Suprapubic skin (tissue), 4 donors: ENCODE measurements around the gene LGR4. TPM values are rescaled to one million over a fixed set of nuclear protein-coding genes. Genes with fewer than 3 reads are reported as not detected.
"Not testable (repeated sequence)": the region's sequence is repeated elsewhere in the genome, so short reads cannot be mapped to it uniquely, and the experiment has no call there.

ENCODE experiments used
- DNase-seq, 2 donors: peaks; one replicate each; pipeline ENCODE4 v3.0.0-alpha.2; 2019; ENCODE audit warnings: low spot score in 2 of 2
- H3K27ac ChIP-seq: fragments of 200-600 bp; sonication (generic); one replicate; pipeline ENCODE4 v1.5.1; 2019
- H3K27me3 ChIP-seq: fragments of 200-600 bp; sonication (generic); one replicate; pipeline ENCODE4 v1.5.1; 2019
- H3K36me3 ChIP-seq: fragments of 200-600 bp; sonication (generic); one replicate; pipeline ENCODE4 v1.5.1; 2019
- H3K4me1 ChIP-seq: fragments of 200-600 bp; sonication (generic); one replicate; pipeline ENCODE4 v1.5.1; 2019
- H3K4me3 ChIP-seq: fragments of 200-600 bp; sonication (generic); one replicate; pipeline ENCODE4 v1.5.1; 2019; ENCODE audit warnings: mild to moderate bottlenecking
- H3K9me3 ChIP-seq: fragments of 200-600 bp; sonication (generic); one replicate; pipeline ENCODE4 v1.5.1; 2019
- EP300 ChIP-seq: sonication (generic); formaldehyde crosslinking; IDR thresholded peaks from one replicate; pipeline ENCODE4 v1.6.1; 2017; ENCODE audit warnings: antibody characterized with exemption
- POLR2A ChIP-seq, 2 donors: fragments of 450-650 bp; IDR thresholded peaks; one replicate each; pipeline ENCODE4 v1.6.1; 2017; ENCODE audit warnings: antibody characterized with exemption in 2 of 2, mild to moderate bottlenecking in 2 of 2, moderate library complexity in 2 of 2
- POLR2AphosphoS5 ChIP-seq, 3 donors: sonication (generic); formaldehyde crosslinking; IDR thresholded peaks; one replicate each; pipeline ENCODE4 v1.6.1; 2017; ENCODE audit warnings: antibody characterized with exemption in 3 of 3
- WGBS: methylation state at CpG from one replicate; pipeline ENCODE4 v1.1.5; 2018; 5-methylcytosine and 5-hydroxymethylcytosine counted together
- total RNA-seq, 4 donors: library from RNA; depleted of rRNA; stranded (reverse); fragments of >200 nt; gene quantifications; one replicate each; pipeline ENCODE4 v1.1.0, GENCODE V29; 2016
- TF ChIP-seq, protein P1 (sequence below), 2 donors: fragments of 200-600 bp in 1 of 2; fragments of 450-650 bp in 1 of 2; sonication (generic) in 1 of 2; IDR thresholded peaks; one replicate each; pipeline ENCODE4 v1.5.1; 2016 to 2019; ENCODE audit warnings: antibody characterized with exemption in 2 of 2, mild to moderate bottlenecking in 1 of 2, moderate library complexity in 1 of 2

Gene LGR4
- total RNA-seq, 4 donors from 2014 or later: 54.7 to 143 (median 66.4) TPM

DNA sequence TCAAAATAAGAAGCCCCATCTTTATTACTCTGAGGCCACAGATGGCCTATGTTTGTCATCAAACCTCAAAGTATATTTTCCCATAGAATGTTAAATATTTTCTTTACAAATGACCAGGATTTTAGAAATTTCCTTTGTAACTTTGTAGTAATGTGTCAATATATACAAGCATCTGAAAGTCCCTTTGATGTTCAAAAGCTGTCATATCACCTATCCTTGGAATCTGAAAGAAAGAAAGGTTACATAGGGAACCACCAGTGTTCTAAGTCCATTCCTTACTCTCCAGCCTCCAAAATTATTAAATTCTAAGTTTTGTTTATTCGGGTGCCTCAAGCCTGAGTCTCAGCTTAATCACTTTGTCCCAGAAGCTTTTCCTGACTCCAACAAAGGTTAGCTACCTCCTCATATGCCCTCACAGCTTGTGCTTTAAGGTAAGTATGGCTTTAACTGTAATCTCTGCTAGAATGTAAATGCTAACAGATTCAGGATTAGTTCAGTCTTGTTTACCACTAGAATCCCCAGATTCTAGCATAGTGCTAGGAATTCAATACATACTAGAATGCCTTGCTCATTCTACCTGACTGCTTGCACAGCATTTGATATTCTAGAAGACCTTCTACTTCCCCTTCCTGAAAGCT is 141.8 kb downstream of the LGR4 start:
- no peak for DNase-seq

DNA sequence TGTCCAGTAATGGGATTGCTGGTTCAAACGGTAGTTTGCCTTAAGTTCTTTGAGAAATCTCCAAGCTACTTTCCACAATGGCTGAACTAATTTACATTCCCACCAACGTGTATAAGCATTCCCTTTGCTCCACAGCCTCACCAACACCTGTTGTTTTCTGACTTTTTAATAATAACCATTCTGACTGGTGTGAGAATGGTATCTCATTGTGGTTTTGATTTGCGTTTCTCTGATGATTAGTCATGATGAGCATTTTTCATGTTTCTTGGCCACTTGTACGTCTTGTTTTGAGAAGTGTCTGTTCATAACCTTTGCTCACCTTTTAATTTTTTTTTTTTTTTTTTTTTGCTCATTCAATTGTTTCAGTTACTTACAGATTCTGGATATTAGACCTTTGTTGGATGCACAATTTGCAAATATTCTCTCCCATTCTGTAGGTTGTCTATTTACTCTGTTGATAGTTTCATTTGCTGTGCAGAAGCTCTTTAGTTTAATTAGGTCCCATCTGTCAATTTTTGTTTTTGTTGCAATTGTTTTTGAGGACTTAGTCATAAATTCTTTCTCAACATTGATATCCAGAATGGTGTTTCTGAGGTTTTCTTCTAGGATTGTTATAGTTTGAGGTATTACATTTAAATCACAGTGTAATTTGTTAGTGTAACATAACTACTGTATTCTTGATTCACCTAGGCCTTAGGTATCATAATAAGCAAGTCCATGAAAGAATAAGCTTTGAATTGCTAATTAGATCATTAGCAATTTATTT is 142.5 kb downstream of the LGR4 start:
- no peaks in the 10 kb centered on the region for H3K36me3 ChIP-seq
- no peak for DNase-seq
- 81% methylated on average over 4 of the region's 4 CpGs for WGBS
- H3K27me3 ChIP-seq: no peaks in the 10 kb centered on the region
- no peak for TF ChIP-seq EP300
- no peak for TF ChIP-seq POLR2AphosphoS5 (IDR thresholded peaks at IDR 0.05)
- TF ChIP-seq, protein P1, sequence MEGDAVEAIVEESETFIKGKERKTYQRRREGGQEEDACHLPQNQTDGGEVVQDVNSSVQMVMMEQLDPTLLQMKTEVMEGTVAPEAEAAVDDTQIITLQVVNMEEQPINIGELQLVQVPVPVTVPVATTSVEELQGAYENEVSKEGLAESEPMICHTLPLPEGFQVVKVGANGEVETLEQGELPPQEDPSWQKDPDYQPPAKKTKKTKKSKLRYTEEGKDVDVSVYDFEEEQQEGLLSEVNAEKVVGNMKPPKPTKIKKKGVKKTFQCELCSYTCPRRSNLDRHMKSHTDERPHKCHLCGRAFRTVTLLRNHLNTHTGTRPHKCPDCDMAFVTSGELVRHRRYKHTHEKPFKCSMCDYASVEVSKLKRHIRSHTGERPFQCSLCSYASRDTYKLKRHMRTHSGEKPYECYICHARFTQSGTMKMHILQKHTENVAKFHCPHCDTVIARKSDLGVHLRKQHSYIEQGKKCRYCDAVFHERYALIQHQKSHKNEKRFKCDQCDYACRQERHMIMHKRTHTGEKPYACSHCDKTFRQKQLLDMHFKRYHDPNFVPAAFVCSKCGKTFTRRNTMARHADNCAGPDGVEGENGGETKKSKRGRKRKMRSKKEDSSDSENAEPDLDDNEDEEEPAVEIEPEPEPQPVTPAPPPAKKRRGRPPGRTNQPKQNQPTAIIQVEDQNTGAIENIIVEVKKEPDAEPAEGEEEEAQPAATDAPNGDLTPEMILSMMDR (IDR thresholded peaks at IDR 0.05): no peak
- TF ChIP-seq POLR2A (IDR thresholded peaks at IDR 0.05): no peak
- H3K4me3 ChIP-seq: no peak overlapping the region
- no peak overlapping the region for H3K27ac ChIP-seq
- H3K4me1 ChIP-seq: no peaks in the 10 kb centered on the region
- no peaks in the 10 kb centered on the region for H3K9me3 ChIP-seq

More for the DNA sequence above, 141.8 kb downstream of the LGR4 start:
- Histone ChIP-seq H3K27ac (no peak overlapping the region), H3K27me3 (no peaks in the 10 kb centered on the region), H3K9me3 (no peaks in the 10 kb centered on the region), H3K4me3 (no peak overlapping the region), H3K36me3 (no peaks in the 10 kb centered on the region), H3K4me1 (no peaks in the 10 kb centered on the region)
- no peak for TF ChIP-seq EP300
- TF ChIP-seq POLR2A (IDR thresholded peaks at IDR 0.05): no peak
- TF ChIP-seq POLR2AphosphoS5 (IDR thresholded peaks at IDR 0.05): no peak
- TF ChIP-seq, protein P1 (IDR thresholded peaks at IDR 0.05): no peak
- 95% methylated on average over 1 of the region's 1 CpG for WGBS

DNA sequence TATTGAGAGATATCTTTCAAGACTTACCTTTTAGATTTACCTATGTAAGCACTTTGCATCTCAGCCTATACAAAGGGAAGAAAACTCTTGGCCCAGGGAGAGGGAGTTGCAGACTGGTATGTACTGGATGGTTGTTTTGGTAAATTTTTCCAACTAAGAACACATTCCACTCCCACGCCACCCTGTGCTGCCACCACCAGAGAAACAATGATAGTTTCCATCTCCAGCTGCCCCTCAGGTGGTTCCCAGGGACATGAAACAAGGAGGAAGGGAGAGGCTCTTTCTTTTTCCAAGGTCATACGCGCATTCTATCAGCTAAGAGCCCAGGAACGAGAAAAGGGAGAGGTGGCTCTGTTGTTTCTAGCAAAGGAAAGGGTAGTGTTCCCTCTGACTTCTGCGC is 144.0 kb downstream of the LGR4 start:
- DNase-seq: no peak
- TF ChIP-seq POLR2A (IDR thresholded peaks at IDR 0.05) (no peak), EP300 (no peak), POLR2AphosphoS5 (IDR thresholded peaks at IDR 0.05) (no peak)
- TF ChIP-seq, protein P1 (IDR thresholded peaks at IDR 0.05): no peak

DNA sequence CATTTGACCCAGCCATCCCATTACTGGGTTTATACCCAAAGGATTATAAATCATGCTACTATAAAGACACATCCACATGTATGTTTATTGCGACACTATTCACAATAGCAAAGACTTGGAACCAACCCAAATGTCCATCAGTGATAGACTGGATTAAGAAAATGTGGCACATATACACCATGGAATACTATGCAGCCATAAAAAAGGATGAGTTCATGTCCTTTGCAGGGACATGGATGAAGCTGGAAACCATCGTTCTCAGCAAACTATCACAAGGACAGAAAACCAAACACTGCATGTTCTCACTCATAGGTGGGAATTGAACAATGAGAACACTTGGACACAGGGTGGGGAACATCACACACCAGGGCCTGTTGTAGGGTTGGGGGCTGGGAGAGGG is 145.5 kb downstream of the LGR4 start:
- DNase-seq, H3K4me1 ChIP-seq, H3K36me3 ChIP-seq, H3K4me3 ChIP-seq, H3K27ac ChIP-seq, H3K9me3 ChIP-seq, H3K27me3 ChIP-seq: not testable (repeated sequence)
- 98% methylated on average over 2 of the region's 2 CpGs for WGBS

More for the DNA sequence above, 144.0 kb downstream of the LGR4 start:
- Histone ChIP-seq H3K4me1 (no peaks in the 10 kb centered on the region), H3K36me3 (no peaks in the 10 kb centered on the region), H3K27me3 (no peaks in the 10 kb centered on the region), H3K9me3 (no peaks in the 10 kb centered on the region), H3K4me3 (no peak overlapping the region), H3K27ac (peak overlapping the region; percentile 42)
- WGBS: 73% methylated on average over 5 of the region's 5 CpGs

DNA sequence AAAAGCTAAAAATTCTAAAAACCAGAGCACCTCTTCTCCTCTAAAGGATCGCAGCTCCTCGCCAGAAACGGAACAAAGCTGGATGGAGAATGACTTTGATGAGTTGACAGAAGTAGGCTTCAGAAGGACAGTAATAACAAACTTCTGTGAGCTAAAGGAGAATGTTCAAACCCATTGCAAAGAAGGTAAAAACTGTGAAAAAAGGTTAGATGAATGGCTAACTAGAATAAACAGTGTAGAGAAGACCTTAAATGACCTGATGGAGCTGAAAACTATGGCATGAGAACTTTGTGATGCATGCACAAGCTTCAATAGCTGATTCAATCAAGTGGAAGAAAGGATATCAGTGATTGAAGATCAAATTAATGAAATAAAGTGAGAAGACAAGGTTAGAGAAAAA is 150.4 kb downstream of the LGR4 start:
- WGBS: 95% methylated on average over 3 of the region's 3 CpGs

DNA sequence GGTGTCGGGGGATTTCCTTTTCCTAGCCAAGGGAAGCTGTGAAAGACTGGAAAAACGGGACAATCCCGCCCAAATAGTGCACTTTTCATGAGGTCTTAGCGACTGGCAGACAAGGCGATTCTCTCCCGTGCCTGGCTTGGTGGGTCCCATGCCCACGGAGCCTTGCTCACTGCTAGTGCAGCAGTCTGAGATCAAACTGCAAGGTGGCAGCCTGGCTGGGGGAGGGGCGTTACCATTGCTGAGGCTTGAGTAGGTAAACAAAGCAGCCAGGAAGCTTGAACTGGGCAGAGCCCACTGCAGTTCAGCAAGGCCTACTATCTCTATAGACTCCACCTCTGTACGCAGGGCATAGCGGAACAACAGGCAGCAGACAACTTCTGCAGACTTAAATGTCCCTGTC is 151.2 kb downstream of the LGR4 start:
- DNase-seq, H3K4me3 ChIP-seq, H3K4me1 ChIP-seq, H3K27me3 ChIP-seq, H3K27ac ChIP-seq, H3K36me3 ChIP-seq, H3K9me3 ChIP-seq: not testable (repeated sequence)
- WGBS: 87% methylated on average over 10 of the region's 10 CpGs

More for the DNA sequence above, 150.4 kb downstream of the LGR4 start:
- H3K4me1 ChIP-seq, H3K4me3 ChIP-seq, H3K36me3 ChIP-seq, H3K27ac ChIP-seq, H3K27me3 ChIP-seq, H3K9me3 ChIP-seq, DNase-seq: not testable (repeated sequence)
